ENCODE measurements around the gene FOSB. TPM values are rescaled to one million over a fixed set of nuclear protein-coding genes. Genes with fewer than 3 reads are reported as not detected.

Gene FOSB
- total and polyA plus RNA-seq, 9 donors: 2.9 to 295 (median 44.3) TPM

DNA sequence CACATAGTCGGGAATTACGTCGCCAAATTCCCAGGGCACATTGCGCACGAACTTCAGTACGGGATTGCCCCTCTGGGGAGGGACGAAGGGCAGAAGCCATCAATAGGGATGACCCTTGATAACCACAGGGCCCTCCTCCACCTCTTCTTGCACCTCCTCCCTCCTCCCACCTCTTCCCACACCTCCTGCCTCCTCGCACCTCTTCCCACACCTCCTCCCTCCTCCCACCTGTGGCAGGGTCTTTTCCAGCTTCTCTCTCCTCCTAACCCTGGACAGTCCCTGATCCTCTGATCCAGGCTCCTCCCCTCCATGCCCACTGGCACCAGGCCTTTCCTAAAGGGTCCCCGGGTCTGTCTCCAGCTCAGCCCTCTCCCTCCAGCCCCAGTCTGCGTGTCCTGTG lies 47.4 kb upstream of the FOSB start:
- intact Hi-C loops (cut with DNase I): loop anchor here in 1 of 4 donors (10.0 kb wide), 1 partner anchor 264 kb away; no protein-coding TSS in a partner anchor
- TF ChIP-seq, protein P1, sequence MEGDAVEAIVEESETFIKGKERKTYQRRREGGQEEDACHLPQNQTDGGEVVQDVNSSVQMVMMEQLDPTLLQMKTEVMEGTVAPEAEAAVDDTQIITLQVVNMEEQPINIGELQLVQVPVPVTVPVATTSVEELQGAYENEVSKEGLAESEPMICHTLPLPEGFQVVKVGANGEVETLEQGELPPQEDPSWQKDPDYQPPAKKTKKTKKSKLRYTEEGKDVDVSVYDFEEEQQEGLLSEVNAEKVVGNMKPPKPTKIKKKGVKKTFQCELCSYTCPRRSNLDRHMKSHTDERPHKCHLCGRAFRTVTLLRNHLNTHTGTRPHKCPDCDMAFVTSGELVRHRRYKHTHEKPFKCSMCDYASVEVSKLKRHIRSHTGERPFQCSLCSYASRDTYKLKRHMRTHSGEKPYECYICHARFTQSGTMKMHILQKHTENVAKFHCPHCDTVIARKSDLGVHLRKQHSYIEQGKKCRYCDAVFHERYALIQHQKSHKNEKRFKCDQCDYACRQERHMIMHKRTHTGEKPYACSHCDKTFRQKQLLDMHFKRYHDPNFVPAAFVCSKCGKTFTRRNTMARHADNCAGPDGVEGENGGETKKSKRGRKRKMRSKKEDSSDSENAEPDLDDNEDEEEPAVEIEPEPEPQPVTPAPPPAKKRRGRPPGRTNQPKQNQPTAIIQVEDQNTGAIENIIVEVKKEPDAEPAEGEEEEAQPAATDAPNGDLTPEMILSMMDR (IDR thresholded peaks at IDR 0.05): no peak
- TF ChIP-seq POLR2A (IDR thresholded peaks at IDR 0.05) (no peak), EP300 (IDR thresholded peaks at IDR 0.05) (no peak)
- no peaks in the 10 kb centered on the region for H3K36me3 ChIP-seq

DNA sequence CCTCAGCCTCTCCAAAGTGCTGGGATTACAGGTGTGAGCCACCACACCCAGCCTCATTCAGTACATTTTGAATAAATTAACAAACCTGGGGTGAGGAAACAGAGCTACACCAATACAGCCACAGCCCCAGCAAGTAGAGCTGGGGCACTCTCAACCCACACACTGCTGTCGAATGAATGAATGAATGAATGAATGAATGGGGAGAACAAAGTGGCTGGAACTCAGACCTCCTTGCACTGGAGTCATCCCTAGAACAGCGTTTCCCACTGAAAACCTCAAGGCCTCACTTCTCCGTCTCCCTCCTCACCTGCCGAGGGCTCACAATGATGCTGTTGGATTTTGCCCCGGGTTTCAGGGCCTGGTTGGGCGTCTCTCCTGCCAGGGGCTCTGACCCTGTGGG lies 46.9 kb upstream of the FOSB start:
- intact Hi-C loops (cut with DNase I): loop anchor here in 1 of 4 donors (10.0 kb wide), 1 partner anchor 264 kb away; no protein-coding TSS in a partner anchor

More for the DNA sequence above, 47.4 kb upstream of the FOSB start:
- Histone ChIP-seq H3K27ac (no peak overlapping the region), H3K9me3 (no peaks in the 10 kb centered on the region), H3K4me3 (no peak overlapping the region), H3K4me1 (ENCODE audit: insufficient read depth) (peaks cover 6% of the 10 kb centered on the region), H3K27me3 (no peaks in the 10 kb centered on the region)
- WGBS, 3 donors: 74 to 82% (median 76%) methylated on average over 10 of the region's 10 CpGs
- DNase-seq: no peak

DNA sequence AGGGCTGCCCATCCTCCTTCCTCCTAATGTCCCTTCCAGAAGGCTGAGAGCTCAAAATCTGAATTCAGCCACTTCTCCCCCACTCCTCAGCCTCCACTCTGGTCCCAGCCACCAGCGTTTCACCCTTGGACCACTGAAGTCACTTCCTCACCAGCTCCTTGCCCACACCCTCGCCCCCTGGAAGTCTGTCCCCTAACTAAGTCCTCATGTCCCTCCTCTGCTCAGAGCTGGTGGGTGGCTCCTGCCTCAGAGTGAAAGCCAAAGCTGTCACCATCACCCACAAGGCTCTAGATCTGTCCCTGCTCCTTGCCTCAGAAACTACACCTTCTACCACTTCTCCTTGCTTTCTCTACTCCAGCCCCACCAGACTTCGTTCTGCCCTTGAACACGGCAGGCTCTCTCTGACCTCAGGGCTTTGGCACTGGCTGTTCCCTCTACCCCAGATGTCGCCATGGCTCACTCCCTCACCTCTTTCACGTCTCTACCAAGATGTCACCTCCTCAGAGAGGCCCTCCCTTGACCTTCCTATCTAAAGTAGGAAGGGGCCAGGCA lies 45.8 kb upstream of the FOSB start:
- no peak overlapping the region for H3K27ac ChIP-seq
- H3K4me3 ChIP-seq: no peak overlapping the region
- no peak for TF ChIP-seq POLR2A (IDR thresholded peaks at IDR 0.05)
- TF ChIP-seq EP300 (IDR thresholded peaks at IDR 0.05): no peak
- TF ChIP-seq, protein P1 (IDR thresholded peaks at IDR 0.05): no peak
- 75 to 82% (median 75%) methylated on average over 6 of the region's 6 CpGs for WGBS, 3 donors
- H3K36me3 ChIP-seq: no peaks in the 10 kb centered on the region
- H3K4me1 ChIP-seq (ENCODE audit: insufficient read depth): peaks cover 6% of the 10 kb centered on the region
- intact Hi-C loops (cut with DNase I): loop anchor here in 2 of 4 donors (2.0 to 10.0 kb wide), 2 partner anchors 19 to 263 kb away; no protein-coding TSS in a partner anchor
- H3K27me3 ChIP-seq: no peaks in the 10 kb centered on the region
- DNase-seq: no peak
- no peaks in the 10 kb centered on the region for H3K9me3 ChIP-seq

More for the DNA sequence above, 46.9 kb upstream of the FOSB start:
- DNase-seq: no peak
- Histone ChIP-seq H3K36me3 (no peaks in the 10 kb centered on the region), H3K27ac (no peak overlapping the region), H3K9me3 (no peaks in the 10 kb centered on the region), H3K4me1 (ENCODE audit: insufficient read depth) (peaks cover 6% of the 10 kb centered on the region), H3K4me3 (no peak overlapping the region), H3K27me3 (no peaks in the 10 kb centered on the region)
- TF ChIP-seq EP300 (IDR thresholded peaks at IDR 0.05) (no peak), POLR2A (IDR thresholded peaks at IDR 0.05) (no peak)
- TF ChIP-seq, protein P1 (IDR thresholded peaks at IDR 0.05): no peak
- 77 to 82% (median 79%) methylated on average over 6 of the region's 6 CpGs for WGBS, 3 donors

DNA sequence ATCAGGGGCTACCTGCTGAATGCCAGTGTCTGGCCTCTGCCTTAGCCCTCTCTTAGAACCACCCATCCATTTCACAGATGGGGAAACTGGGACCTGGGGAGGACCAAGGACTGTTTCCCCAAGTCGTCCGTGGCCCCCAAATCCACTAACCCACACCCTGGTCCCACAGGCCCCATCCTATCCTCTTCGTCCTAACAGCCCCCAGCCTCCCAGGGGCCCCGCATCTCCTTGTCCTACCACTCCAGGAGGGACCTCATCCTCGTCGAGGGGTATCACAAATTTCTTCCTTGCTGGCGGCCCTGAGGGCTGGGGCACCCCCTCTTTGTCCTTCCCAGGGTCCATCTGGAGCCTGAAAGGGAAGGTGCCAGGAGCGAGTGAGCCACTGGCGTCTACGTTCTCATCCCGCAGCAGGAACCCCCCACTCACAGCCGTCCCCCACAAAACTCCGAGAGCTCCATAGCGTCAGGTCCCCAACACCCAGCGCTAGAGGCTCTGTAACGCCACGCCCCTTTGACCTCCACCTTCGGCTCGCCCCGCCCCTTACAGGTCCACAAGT lies 44.7 kb upstream of the FOSB start:
- intact Hi-C loops (cut with DNase I): loop anchor here in 2 of 4 donors (2.0 to 10.0 kb wide), 2 partner anchors 18 to 262 kb away; no protein-coding TSS in a partner anchor
- H3K9me3 ChIP-seq: no peaks in the 10 kb centered on the region
- TF ChIP-seq, protein P1 (IDR thresholded peaks at IDR 0.05): no peak
- TF ChIP-seq POLR2A (IDR thresholded peaks at IDR 0.05) (no peak), EP300 (IDR thresholded peaks at IDR 0.05) (no peak)
- peak overlapping the region; percentile 42 to 87 for H3K27ac ChIP-seq
- peaks cover 8% of the 10 kb centered on the region for H3K4me1 ChIP-seq (ENCODE audit: insufficient read depth)
- peak in 1 of 5 donors; percentile 98 for DNase-seq
- H3K36me3 ChIP-seq: no peaks in the 10 kb centered on the region
- H3K27me3 ChIP-seq: no peaks in the 10 kb centered on the region
- 9 to 13% (median 11%) methylated on average over 20 of the region's 20 CpGs for WGBS, 3 donors
- peak overlapping the region; percentile 63 for H3K4me3 ChIP-seq

Measured in ovary (tissue), 9 donors.